Measurements from ENCODE around the gene C1QL3.

Gene C1QL3

DNA sequence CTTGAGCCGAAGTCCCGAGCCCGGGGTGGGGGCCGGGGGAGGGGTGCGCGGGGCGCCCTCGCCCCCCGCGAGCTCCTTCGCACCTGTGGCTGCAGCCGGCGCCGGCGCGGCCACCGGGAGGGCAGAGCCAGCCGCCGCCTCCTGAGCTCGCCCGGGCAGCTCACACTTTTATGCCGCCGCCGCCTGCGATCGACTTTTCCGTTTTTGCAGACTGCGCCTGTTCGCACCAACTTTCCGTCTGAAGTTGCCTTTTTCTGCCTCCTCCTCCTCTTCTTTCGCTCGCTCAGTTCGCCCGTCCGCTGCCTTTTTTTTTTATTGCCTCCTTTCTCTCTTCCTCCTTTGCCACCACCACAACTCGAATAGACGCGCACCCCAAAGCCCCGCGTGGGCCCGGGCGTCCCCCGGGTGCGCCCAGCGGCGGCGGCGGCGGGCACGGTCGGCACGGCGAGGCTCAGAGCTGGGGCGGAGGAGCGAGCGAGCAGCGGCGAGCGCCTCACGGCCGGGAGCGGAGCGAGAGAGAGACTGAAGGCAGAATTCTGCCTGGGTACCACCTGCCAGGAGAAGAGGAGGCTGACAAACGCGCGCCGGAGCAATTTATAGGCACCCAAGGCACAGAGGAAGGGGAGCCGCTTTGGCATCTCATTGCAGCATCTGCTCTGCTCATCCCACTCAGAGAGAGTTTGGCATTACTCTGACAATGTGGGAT lies at the start of gene C1QL3:
Gene C1QL3, minus strand, starts transcription at position 569 of the 706 bp plus-strand sequence. CDS start 814 bp downstream, outside the sequence.
- peak; percentile 45 for DNase-seq

DNA sequence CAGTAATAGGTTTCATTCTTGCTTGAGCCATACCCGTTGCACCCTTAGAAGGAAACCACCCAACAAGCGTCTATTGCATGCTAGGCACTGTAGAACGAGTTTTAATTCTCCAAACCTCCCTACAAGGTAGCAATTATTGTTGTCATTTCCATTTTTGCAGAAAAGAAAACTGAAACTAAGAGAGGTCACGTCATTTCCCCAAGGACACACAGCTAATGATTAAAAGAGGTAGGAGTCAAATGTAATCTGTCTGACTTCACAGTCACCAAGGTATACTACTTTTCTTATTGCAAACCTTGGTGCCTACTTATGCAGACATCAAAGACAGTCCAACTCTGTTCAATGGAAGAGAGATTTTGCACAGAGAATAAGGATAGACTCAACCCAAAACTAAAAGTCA lies 49.1 kb upstream of the C1QL3 start:
- peak; percentile 44 for DNase-seq

DNA sequence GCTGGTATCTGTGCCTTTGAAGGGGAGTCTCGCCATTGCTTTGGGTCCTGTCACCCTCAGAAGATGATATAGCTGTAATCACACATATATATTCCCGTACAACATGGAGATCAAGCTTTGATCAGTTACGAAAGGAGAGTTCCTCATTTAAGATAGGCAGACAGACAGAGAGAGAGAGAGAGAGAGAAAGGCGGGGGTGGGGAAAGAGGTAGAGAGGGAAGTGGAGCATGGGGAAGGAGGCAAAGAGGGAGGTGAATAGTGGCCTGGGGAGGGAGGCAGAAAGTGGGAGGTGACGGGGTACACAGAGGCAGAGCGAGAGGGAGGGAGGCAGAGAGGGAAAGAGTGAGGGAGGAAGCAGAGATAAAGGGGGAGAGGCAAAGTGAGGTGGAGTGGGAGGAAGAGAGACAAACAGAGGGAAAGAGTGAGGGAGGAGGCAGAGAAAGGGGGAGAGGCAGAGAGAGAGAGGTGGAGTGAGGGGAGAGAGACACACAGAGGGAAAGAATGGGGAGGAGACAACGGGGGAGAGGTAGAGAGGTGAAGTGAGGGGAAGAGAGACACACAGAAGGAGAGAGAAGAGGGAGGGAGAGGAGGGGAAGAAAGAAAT lies 44.6 kb upstream of the C1QL3 start:
- DNase-seq: no peak

DNA sequence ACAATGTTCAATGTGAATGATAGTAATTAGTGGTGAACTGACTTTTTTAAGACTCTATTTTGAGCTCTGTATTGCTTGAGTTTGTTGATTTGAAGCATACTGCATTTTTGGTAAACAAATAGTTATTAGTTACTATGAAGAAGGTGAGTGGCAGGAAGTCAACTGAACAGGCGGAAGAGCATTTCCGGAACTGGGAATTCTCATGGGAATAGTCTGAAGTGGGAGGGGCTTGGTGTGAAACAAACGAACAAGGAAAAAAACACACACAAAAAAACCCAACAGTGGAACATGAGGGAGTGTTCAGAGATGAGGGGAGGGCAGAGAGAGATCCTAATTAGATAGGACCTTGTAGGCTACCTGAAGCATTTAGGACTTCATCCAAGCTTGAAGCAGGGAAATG lies 43.9 kb upstream of the C1QL3 start:
- DNase-seq: no peak

DNA sequence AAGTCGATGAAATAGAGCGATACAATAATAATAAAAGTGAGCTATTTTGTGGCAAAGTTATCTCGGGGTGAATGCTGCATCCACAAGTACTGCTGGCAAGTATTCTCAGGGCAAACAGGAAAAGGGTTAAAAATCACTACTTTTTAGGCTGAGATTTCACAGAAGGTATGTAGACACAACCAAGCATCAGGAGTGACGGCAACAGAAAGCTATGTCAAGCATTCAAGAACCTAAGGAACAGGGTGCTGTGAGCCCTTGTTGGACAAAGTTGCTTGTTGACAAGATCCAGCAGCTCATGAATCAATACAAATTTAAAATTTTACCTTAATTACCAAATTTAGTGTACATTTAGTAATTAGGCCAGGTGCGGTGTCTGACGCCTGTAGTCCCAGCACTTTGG lies 41.2 kb upstream of the C1QL3 start:
- DNase-seq: no peak

DNA sequence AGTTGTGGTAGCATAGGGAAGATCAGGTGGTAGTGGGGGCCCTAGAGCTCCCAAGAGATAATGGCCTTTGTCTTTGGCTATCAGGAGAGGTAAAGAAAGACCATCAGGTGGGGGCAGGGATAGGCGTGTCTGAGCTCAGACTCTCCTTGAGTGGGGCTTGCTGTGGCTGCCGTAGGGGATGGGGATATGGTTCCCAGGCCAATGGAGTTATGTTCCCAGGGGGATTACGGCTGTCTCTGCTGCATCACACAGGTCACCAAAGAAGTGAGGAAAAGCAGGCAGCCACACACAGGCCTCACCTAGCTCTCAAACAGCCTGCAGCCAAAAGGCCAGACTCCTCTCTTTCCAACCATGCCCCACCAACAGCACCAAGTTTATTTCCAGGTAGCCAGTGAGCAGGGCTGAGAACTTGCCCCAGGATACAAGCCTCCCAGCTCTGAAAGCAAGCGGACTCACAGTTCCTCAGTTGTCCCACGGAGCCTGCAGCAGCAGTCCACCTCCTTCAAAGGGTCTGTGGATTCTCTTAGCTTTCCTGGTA lies 37.6 kb upstream of the C1QL3 start:
- no peak for DNase-seq

DNA sequence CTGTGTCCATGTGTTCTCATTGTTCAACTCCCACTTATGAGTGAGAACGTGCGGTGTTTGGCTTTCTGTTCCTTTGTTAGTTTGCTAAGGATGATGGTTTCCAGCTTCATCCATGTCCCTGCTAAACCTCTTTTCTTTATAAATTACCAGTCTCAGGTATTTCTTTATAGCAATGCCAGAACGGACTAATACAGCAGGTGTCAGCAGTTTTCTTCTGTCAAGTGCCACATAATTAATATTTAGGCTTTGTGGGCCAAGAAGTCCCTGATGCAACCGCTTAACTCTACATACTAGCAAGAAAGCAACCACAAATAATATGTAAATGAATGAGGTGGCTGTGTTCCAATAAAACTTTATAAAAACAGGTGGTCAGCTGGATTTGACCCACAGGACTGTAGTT lies 26.3 kb upstream of the C1QL3 start:
- DNase-seq: no peak

DNA sequence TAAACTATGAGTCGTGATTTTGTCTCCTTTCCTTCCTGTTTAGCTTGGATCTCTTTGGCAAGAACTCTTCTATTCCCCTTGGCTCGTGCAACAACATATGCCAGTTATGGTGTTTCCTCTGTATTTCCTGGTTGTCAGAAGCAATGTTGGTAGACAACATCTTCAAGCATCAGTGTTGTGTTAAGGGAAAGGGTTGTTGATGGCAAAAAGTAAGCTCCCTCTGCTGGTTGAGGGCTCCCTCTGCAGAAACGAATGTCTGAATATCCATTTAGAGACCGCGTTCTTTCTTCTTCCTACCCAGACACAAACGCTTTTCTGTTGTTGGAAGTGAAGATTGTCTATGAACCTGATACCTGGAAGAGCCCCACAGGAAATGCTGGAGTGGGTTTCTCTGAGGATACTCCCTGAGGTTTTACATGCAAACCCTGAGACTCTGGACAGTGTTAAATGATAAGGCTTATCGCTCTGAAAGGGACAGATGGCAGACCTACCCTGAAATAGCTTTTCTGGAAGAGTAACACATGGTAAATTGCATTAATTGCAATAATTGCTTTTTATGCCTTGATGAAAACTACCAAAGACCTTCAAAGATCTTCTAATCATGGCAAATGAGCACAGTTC lies 23.5 kb upstream of the C1QL3 start:
- peak; percentile 40 for DNase-seq

DNA sequence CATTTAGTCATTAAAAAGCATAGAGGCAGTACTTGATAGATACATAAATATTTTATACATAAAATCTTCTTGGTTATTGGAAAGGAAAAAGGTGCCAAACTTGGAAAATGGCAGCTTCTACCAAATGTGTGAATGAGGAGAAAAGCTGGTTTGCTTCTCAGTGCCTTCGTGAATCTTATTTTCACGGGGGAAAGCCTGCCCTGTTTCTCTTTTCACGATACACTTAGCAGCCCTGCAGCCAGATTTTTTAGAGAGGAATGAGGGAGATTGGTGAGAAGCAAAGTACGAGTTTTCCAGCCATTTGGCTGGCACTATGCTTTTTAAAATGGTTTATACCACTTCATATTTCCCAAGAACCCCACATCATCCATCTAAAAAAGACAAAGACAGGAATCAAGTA lies 22.9 kb upstream of the C1QL3 start:
- DNase-seq: no peak

DNA sequence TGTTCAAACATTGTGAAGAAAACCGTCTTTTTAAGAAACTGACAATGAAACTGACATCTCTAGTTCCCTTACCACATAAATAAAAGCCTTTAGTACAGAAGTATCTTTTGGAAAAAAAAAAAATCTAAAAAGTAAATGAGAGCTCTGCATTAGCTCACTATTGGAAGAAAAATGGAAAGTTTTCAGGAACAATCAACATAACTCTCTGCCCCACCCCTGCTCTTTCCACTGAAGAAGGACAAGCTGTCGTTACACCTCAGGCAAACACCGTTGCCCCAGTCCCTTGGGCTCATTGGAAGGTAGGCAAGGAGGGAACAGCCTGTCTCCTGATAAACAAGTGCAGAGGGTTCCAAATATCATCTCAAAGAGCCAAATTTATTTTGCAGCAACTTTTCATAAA lies 22.4 kb upstream of the C1QL3 start:
- no peak for DNase-seq

DNA sequence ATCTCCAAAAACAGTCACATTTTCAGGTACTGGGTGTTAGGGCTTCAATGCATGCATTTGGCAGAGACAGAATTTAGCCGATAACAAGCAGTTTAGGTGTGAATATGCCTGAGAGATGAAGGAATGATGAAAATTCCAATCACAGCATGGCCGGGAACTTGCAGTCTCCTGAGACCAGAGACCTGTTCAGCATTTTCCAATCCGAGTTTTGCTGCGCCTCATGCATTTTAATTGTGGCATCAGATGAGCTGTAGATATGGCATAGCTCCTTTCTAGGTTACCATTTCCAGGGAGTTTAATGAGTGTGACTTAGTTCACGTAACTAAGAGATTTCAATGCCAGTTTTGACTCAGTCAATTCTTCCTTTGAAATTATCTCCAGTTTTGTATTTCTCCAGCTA lies 14.5 kb upstream of the C1QL3 start:
- DNase-seq: no peak

DNA sequence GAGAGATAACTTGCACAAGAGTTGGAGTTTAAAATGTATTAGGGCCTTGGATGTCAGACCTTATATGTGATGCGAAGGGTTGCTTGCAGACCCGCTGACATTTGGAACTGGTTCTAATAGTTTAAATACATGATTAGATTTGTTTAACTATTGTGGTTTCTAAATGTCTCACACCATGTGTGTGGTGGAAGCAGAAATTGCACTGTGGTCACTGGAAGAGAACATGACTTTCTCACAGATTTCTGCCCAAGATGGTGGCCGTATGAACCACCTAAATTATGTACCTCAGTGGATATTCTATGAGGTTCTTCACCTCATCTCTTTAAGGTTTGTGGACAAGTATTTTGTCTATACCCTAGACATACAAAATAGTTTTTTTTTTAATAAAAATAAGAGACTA lies 8.2 kb upstream of the C1QL3 start:
- DNase-seq: no peak

DNA sequence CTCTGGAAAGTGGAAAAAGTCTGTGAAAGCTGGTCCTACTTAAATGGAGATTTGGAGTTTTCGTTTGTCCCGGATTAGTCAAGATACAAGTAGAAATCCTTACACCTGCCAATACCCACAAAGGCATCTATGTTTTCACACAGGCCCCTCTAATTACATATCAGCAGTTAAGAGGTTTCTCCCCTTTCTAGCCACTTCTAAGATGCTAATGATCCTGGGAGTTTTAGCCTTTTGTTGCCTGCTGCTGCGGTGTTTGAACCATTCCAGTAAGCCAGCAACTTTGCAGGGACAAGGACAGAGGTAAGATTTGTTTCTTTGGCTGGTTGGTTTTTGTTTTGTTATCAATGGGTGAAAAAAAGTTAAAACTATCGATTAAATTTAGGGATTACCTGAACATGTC lies 5.8 kb upstream of the C1QL3 start:
- no peak for DNase-seq

DNA sequence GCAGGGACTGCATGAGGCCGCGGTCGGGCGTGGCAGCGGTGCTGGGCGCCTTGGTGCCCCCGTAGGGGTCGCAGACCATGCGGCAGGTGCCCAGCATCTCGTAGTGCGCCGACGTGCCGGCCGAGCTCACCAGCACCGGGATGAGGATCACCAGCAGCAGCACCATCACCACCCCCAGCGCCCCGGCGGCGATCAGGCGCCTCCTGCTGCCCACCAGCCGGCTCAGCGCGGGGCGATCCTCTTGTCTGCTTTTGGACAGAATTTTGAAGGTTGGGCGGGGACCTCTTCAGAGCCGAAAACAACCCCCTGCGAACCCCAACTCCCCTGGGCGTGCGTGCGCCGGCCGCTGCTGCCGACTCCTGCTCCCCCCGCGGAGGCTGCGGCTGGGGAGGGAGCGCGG lies 779 bp downstream of the C1QL3 start:
- DNase-seq: peak; percentile 42

DNA sequence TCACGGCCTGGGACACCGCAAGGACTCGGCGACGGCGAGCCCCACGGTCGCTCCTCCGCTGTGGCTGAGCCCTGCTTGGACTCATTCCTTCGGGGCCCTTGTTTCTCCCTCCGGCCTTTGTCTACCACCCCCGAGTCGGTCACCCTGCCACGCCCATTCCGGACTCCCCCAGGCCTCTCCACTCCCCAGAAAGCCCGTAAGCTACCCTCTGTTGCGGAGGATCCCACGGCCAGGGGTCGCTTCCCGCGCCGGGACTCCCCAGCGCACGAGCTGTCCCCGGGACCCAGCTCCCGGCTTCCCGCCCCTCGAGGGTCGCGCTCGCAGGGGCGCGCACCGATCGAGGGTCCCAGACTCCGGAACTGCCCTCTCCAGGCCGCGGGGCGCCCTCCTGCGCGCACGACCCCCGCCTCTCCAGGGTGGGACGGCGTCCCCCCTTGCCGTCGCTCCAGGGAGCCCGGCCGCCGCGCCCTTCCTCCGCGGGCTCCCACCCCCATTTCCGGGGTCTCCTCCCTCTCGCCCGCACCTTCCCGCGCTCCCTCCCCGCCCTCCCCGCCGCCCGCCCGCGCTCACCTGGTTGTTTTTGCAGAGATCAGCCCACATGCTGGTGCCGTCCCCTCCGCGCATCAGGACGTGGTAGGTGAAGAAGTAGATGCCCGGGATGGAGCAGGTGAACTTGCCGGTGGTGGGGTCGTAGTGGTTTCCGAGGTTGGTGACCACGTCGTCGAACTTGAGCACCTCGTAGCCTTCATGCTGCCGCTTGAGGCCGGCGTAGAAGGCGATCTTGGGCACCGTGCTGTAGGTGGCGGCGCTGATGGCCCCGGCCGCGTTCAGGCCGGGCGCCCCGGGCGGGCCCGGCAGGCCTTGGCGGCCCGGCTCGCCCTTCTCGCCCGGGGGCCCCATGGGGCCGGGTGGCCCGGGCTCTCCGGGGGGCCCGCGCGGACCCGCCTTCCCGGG lies 1.5 kb downstream of the C1QL3 start:
- peak; percentile 15 for DNase-seq

DNA sequence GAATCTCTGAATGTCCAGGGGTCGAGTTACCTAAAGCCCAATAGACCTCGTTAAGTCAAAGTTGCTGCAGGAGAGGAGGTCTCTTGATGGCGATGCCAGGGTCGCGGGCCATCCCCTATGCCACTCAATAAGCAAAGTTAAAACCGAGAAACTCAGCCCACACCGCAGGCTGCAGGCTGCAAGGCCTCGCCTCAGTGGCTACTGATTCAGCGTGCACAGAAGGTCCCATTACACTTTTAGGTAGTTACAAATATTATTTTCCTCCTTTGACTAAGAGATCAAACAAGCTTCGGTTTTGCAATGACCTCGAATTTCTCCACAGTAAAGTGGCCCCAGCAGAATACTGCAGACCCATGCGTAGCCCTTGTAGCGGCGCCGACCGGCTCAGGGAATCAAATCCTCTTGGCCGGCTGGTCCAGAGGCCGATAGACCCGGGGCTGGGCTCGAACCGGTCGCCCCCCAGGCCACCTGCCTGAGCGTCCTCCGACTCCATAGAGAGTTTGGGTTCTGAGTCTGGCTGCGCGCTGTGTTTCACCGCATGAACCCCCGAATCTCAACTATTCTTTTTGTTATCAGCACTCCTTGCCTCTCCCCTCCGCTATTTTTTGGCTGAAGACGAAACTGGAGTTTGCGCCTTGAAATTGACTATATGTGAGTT lies 2.3 kb downstream of the C1QL3 start:
- DNase-seq: no peak

DNA sequence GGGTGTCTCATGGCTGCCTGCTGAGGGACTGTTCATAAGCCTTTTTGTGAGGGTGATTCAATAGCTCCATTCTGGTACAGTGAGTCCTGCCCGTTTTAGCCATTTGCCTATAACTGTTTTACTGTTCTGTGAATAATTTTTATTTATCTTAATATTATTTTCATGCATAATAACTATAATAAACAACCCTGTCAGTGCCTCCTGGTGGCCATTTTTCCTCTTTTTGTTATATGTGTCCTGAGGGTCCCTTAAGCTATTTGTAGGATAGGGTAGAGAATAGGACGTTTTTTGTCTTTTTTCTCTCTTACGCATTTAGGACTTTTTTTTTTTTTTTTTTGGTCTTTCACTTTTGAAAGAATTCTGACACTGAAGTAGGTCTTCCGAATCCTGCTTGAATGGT lies 2.9 kb downstream of the C1QL3 start:
- no peak for DNase-seq

DNA sequence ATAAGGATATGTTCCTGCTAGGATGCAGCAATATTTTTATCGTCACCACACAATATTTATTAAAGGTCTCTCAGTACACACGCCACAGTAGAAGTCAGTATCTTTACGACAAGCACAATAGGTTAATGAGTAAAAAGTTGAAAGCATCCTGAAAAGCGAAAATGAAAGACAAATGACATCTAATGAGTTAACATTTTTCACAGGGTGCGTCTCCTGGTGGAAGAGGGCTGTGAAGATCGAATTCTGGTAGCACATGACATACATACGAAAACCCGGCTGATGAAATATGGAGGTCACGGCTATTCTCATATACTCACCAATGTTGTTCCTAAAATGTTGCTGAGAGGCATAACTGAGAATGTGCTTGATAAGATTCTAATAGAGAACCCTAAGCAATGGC lies 10.8 kb downstream of the C1QL3 start:
- no peak for DNase-seq

DNA sequence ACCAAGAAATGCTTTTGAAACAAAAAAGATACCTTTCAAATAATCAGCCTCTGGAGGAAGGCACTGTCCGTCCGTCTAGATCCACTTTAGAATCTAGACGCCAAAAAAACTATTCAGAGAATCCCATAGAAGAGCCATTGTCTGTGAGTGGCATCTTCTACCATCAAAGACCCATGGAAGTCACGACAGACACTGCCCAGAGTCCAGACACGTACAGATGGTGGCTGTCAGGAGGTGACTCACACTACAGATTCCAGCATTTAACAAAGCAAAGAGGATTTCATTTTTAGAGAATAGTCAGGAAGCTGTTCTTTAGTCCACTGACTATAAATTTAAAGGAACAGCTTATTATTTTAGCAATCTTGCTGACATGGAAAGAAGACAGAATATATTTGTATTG lies 11.7 kb downstream of the C1QL3 start:
- DNase-seq: no peak

DNA sequence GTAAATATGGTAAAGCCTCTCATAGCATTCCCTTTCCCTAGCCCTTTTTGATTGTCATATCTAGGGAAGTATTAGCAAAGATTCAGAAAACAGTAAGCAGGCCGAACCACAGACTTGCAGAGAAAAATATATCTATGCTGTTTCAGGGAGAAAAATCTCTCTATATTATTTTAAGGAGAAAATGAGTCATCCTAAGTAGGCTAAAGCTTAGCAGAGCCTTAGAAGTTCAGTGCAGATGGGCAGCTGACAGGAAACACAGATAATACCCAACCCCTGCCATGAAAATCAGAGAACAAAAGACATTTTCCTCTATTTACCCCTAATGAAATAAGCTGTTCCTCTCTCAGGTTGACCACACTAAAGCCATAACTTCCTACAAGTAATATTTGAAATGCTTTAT lies 16.5 kb downstream of the C1QL3 start:
- DNase-seq: no peak

DNA sequence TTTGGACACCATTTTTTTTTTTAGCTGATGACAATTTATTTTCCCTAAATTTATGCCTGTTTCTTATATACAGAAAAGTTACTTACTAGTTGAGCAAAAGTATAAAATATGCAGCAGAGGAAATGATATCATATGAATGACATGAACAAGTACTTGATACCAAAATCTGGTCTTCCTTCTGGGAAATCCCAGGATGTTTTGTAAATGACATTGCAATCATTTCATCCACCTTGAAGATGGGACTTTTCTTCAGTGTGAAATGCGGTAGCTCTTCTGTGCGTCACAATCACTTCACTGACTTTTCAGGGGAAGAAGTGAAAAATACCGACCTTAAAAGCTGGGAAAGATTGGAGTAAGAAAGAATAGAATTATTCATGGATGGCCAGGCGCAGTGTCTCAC lies 23.8 kb downstream of the C1QL3 start:
- DNase-seq: no peak

DNA sequence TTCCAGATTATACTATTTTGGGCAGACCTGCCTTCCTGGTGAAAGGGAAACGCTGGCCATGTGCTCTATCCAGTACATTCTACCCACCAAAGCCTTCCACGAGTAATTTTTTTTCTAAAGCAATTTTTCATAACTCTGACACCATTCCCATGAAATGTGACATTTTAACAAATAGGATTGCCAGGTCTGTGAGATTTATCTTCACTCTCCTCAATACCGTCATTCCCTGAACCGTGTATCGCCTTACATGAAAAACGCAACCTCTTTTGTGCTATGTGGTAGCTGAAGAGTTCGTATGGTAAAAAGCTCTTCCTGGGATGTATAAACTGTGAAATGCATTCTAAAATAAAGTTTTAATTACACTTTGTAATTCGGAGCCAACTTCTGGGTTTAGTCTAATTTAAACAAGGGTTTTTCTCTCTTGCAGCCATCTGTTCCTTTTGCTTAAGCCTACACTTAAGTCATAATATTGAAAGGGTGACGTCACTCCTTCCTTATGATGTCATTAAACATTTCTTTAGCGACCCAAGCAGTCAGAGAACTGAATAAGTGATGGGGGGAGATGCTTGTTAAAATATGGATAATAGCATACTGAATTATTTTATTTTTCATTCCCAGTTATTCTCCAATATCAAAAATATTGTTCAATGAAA lies 27.7 kb downstream of the C1QL3 start:
- no peak for DNase-seq
